HG03457 (cell line): ENCODE measurements around the gene MORN1.

Experiments
- ATAC-seq: cut with Tn5 transposase; IDR thresholded peaks from one replicate; pipeline ENCODE4 v1.9.1; 2021; ENCODE audit warnings: moderate number of reproducible peaks; ENCODE audit not compliant: unreplicated experiment

MORN1 gene

DNA sequence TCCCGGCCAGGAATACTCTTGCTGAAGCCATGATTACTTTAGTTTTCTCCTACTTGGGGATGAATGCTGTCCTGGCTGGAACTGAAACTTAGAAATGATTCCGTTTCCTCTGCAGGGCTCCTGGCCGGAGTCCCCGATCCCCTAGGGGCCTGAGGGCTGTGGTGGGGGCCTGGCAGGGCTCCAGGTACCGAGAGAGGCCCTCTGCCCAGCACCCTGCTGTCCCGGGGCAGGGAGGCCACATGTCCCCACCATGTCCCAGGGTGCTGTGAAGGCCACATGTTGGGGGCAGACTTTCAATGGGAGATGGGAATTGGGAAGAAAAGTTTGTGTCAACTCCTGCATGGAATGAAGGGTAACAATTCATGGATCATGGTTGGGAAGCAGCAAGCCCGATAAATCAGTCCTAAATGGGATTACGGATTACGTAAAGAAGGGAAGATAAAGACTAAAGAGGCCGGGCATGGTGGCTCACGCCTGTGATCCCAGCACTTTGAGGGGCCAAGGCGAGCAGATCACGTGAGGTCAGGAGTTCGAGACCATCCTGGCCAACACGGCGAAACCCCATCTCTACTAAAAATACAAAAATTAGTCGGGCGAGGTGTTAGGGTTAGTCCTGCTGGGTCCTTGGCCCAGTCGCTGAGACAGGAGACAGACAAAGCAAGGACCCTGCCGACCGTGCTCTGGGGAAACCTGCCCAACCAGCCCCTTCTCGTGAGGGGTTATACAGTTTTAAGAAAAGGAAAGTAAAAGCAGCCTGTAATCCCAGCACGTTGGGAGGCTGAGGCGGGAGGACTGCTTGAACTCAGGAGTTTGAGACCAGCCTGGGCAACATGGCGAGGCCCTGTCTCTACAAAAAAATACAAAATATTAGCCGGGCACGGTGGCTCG is 37.6 kb downstream of the MORN1 start:
- ATAC-seq, result no peak

DNA sequence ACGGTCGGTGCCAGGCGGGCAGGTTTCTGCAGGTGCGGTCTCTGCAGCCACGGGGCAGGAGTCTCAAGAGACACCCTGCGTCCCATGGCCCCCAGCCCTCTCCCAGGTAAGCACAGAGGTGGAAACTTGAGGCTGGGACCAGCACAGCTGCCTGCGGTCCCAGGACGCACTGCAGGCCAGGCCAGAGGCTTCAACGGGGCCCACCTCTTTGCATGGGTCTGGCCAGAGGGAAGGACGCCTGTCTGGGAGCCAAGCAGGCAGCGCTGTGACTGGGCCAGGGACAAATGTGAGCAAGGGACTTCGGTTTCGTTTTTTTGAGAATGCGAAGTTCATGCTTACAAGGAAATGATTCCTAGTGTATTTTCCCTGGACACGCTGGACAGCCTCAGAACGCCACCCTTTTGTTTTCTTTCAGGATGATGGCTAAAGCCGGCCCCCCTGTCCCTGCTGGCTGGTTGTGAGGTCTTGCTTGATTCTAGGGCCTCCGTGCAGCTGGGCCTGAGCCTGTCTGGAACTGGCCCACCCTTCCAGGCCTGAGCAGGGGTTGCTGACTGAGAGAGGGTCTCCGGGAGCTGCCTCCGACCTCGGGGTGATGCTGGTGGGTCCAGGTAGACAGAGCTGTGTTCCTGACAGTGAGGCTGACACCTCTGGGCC is 38.3 kb downstream of the MORN1 start:
- no peak for ATAC-seq

DNA sequence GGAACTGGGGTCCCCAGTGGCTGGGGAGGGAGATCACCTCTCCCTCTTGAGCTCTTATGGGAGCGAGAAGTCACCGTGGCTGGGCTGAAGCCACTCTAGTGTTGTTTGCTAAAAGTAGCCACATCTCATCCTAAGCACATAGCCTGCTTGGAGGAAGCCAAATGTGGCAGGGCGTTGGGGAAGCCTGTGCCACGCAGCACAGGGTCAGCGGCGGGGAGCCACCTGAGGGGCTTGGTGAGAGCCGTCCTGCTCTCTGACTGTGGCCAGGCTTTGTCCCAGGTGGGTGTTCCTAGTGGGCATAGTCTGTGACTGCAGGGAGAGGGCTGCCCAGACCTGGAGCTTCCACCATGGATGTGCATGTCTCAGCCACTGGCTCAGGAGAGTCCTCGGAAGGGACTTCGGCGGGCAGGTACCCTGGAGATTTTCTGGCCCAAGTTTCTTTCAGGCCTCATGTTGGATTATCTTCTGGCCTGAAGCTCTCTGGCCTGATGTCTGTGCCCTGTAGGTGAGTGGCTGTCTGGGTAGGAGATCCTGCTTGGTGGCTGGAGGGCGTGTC is 38.9 kb downstream of the MORN1 start:
- ATAC-seq, result no peak

DNA sequence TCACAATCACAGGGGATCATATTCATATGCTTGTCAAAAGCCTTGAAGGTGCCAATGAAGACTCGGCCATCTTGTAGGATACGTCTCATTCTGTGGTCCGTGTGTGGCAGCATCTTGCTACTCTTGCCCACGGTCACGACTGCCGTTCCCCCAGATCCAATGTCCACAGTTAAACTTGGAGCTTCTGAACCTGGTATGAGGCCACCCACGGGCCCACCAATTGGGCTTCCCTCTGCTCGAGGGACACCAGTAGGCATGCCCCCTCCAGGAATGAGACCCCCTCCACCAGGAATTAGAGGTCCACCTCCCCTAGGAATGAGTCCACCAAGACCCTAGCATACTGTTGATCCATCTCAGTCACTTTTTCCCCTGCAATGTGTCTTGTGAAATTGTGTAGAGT is 39.6 kb downstream of the MORN1 start:
- no peak for ATAC-seq

DNA sequence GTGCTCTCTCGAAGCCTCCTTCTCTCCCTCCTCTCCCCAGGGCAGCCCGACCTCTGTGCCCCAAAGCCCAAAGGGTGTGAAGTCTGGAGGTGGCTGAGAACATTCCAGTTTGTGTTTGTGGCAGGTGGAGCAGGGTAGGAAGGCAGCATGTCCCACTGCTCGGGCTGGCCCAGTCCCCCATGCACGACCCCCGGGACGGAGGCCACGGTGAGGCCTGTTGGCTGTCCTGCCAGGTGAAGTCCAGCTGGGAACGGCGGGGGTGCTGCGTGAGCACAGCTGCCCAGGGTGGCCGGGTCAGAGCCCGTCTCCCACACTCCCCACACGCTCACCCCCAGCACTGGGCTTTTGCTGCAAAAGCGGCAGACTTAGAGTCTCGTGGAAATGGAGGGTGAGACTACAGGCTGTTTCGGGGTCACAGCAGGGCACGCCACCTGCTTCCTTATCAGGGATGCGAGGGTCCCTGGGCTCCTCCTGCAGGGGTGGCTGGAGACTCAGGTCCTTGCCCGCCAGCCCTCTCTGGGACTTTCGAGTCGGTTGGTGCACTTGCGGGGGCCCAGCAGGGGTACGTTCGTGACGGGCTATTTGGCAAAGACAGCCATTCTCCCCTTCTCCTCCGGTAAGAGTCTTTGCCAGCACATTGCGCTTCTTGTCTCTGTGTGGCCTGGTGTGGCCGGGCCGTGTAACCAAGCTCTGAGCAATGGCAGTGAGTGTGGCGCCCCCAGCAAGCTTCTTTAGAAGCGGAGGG is 40.3 kb downstream of the MORN1 start:
- no peak for ATAC-seq

DNA sequence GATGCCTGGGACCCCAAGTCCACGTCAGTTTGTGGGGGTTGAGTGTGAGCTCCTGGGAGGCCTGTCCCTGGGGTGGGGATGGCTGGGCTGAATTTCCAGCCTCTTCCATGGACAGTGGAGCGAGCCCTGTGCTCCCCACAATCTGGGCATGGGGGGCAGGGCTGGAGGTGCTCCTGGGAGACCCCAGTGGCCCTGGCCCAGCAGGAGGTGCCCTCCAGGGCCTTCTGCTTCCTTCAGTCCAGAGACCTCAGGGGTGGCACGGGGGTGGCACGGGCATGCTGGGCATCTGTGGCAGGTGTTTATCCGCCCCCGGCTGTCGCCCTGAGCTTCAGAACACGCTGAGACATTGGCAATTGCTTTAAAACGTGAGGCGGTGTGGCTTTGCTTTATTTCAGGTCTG is 40.9 kb downstream of the MORN1 start:
- no peak for ATAC-seq

DNA sequence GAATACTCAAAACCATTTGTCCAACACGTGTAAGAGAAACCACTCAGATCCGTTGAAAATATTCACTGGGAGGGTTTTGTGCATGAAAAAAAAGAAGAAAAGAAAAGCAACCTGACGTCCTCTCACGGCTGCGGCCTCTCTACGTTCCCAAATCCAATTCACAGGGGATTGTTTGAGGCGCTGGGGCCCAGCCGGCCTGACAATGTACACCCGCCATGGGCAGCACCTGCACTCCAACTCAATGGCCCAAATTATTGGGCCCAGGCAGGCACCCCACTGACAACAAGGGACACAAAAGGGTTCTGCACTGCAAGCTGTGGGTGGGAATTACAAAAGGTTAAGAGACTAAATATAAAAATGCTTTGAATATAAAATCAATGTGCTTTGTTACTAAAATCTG is 41.5 kb downstream of the MORN1 start:
- no peak for ATAC-seq

DNA sequence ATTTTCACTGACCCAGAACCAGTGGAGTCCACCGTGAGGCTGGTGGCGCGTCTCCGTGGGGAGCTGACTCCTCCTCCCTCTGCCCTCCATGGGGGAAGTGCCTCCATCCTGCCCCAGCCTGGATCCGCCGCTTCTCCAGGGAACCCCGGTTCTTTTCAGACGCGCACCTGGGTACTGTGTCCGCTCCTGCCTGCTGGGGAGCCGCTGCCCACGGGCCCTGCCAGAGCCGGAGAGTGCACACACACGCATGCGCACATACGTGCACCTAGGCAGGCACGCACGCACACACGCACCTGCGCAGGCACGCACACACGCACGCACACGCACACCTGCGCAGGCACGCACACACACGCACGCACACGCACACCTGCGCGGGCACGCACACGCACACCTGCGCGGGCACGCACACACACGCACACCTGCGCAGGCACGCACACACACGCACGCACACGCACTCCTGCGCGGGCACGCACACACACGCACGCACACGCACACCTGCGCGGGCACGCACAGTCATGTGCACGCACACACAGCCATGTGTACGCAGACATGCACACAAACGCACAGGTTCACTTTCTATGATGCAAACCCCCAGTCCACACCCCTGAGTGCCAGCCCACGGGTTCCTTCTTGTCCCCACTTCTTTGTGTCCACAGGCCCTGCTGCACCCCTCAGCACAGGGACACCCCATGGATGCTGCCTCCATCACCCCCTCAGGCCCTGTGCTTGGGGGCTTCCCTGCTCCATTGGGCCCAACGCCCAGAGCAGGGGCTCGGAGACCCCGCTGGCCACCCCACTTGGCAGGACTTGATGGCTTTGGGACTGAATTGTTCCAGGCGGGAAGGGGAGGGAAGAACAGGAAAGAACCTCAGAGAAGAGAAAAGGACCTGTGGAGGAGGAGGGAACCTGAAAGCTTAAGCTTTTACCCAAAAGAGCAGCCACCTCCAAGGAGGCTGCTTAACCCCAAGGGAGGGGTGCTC is 42.7 kb downstream of the MORN1 start:
- ATAC-seq, result no peak

DNA sequence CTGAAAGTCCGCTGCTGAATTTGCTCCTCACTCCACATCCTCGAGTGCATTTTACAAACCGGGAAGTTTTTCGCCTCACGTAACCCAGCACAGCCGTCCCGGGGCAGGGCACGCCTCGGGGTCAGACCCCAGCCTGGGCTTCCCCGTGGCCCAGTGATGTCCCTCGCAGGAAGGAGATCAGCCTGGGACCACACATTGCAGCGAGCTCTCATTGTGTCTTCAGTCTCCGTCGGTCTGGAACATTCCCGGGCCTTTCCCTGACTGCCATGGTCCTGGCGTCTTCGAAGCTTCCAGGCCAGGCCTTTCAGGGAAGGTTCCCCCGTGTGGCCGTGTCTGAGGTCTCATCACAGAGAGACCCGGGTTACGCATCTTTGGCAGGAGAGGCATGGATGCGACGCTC is 43.5 kb downstream of the MORN1 start:
- no peak for ATAC-seq

DNA sequence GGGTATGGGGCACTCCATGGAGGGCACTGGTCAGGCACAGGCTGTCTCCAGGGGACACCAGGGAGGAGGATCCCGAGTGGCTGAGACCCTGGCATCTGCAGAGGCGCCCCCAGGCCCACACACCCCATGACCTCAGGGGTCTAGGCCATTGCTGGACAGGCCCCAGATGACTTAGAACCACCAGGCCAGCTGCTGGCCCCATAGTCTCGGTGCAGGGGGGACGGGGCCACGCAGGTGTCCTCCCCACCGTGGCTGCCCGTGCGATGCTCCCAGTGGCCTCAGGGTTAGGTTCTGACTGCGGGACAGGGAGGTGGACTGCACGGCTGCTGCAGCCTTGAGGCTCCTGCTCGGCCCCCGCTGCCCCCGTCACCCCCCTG is 44.0 kb downstream of the MORN1 start:
- no peak for ATAC-seq

DNA sequence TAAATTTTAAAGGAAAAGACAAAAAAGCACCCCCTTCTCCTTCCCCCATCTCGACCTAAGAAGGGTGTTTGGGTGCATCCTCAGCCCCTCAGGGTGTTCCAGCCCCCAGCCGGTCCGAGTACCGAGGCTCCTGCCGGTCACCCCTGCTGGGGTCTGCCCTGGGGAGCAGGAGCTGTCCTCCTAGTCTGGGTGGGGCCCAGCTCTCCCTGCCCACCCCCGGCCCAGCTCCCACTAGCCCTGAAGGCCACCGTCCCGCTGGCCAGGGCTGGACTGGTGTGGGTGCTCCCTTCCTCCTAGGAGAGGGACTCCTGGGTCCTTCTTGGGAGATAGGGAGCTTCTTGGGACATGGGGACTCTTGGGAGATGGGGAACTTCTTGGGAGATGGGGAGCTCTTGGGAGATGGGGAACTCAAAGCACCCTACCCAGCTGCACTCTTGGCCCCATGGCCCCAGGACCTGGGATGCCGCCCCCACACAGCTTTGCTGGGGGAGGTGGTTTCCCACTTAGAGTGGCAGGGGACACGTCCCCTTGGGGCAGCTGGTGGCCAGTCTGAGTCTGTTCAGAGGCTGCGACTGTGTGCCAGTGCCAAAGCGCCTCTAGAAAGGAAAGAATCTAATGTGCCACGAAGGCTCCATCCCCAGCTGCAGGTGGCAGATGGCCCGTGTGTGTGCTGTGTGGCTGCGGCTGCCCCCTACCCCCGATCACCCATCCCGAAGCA is 44.5 kb downstream of the MORN1 start:
- ATAC-seq, result no peak

DNA sequence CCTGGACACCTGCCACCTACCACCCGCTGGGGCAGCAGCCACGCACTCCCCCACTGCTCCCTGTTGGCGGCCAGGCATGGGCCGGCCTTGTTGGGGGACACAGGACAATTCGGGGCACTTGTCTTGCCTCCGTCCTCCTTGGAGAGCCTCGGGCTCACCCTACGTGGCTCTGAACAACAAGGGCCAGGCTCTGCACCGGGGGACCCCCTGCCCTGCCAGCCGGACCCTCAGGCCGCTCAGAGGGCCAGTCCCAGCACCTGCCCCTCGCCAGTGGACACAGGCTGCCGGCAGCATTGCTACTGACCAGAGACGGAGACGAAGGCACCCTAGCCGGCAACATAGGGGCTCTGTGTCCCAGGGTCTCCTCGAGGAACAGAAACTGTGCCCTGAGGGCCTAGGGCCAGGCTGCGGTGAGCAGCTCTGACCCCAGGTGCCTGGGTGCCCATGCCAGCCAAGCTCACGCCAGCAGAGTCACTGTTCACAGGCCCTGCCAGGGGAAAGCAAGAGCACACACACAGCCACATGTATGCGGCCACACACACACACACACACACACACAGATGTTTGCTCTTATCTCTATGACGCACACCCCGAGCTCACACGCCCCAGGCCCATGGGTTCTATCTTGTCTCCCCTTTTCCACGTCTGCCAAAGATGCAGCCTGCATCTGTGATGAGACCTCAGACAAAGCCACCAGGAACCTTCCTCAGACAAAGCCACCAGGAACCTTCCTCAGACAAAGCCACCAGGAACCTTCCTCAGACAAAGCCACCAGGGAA is 45.9 kb downstream of the MORN1 start:
- ATAC-seq, result no peak

DNA sequence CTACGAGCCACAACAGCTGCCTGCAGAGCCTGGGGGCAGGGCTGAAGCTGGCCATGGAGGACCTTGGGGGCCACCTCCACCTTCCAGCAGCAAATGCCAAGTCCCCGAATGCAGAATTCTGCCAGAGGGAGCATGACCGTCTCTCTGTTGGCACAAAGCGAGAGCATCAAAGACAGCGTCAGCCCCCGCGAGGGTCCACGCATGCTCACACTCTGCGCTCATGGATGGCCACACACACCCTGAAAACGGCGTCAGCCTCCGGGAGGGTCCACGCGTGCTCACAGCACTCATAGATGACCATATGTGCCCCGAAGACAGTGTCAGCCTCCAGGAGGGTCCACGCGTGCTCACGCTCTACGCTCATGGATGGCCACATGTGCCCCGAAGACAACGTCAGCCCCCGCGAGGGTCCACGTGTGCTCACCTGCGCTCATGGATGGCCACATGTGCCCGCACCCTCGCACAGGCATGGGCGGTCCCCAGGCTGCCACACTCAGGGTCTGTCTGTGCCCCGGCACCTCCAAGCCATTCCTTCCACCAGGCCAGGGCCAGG is 46.5 kb downstream of the MORN1 start:
- ATAC-seq, result no peak

DNA sequence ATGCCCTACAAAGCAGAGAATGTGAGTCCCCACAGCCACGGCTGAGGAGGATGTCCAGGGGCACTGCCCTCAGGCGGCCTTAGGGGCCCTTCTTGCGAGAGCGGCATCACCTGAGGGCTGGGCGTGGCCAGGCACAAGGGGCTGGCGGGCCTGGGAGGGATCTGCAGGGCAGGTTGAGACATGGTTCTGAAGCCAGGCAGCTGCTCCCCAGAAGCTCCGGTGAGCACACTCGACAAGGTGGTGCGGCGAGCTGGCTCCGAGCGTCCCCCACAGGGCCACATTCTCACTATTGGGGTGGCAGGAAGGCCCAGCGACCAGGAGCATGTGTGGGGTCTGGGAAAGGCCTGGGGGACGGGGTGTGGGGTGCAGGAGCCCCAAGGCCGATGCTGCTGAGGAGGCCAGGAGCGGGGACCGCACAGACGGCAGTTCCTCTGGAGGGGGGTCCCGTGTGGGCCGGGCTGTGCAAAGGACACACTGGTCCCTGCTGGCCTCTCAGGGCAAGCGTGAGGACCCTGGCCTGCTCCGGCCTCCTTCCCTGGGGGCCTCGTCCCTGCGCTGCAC is 47.2 kb downstream of the MORN1 start:
- ATAC-seq, result no peak

DNA sequence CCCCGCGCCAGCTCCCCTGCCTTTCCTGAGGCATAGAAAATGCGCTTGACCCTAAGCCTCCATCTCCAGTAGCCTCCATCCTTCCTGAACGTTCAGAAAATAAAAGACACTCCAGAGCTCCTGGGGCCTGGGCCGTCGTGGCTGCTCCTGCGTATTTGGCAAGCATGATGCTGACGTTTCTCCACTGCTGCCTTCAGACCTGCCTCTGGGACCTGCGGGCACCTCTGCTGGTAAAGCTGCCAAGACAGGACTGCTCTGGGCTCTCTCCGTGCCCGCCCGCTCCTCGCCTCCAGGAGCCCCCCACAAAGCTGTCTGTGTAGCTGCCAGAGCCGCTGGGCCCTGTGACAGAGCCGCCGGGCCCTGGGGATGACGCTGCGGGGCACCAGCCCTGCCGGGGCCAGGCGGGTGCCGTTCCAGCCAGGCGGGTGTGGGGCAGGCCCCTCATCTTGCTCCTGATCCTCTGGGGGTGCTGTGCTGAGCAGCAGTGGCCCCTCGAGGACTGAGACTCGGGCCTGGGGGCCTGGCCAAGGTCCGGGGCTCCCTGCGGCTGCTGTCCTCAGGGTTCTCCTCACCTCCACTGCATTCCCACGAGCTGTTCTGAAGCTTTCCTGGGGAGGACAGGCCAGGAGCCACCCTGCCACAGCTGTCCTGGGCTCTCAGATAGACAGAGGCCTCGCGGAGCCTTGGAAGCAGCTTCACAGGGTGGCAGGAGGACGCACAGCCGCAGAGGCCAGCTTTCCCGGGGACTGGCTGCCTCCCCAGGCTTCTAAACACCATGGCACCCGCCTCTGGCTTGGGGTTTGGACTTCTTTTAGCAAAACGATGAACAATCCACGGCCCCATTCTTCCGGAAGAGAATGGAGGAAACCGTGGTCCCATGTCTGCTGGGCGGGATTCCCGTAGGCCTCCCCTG is 48.1 kb downstream of the MORN1 start:
- ATAC-seq, result no peak

DNA sequence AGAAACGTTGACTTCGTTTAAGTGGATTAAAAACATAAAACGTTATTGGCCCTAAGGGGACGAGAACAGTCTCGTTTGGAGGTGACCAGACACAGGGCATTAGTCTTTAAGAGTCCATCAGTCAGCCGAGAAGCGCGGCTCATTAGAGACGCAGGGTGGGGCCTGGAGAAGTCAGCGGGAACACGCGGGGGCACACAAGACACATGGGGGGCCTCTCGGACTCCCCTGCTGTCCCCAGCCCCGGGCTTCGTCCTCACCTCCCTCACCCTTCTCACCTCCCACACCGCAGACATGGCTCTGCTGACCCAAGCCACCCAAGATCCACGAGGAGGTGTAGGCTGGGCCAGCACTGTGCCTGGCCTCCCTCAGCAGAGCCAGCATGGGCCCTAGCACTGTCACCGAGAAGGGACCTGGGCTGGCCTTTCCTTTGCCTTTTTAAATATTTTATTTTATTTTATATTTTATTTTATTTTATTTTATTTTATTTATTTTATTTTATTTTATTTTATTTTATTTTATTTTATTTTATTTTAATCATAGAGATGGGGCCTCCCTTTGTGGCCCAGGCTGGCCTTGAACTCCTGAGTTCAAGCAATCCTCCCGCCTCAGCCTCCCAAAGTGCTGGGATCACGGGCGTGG is 48.9 kb downstream of the MORN1 start:
- ATAC-seq, result no peak
